Measurements from ENCODE around the gene LIMS3.
"Not testable (repeated sequence)": the region's sequence is repeated elsewhere in the genome, so short reads cannot be mapped to it uniquely, and the experiment has no call there.

DNA sequence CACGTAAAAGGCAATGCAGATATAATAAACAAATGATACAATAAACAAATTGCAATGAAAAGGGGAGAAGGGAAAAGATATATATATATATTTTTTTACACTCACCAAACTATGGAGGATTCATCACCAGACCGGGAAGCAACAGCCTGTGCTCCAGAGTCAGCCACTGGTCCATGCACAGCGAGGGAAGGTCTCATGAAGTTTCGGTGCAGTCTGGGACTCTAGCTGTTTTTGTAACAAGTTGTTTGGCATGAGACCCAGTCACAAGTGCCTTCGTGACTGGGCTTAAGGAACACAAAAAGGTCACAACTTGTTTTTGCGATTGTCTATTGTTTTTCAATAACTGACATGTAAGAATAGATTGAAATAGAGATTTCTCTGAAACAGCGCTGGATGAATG lies 4.8 kb upstream of the LIMS3 start:
- TF ChIP-seq, protein P1, sequence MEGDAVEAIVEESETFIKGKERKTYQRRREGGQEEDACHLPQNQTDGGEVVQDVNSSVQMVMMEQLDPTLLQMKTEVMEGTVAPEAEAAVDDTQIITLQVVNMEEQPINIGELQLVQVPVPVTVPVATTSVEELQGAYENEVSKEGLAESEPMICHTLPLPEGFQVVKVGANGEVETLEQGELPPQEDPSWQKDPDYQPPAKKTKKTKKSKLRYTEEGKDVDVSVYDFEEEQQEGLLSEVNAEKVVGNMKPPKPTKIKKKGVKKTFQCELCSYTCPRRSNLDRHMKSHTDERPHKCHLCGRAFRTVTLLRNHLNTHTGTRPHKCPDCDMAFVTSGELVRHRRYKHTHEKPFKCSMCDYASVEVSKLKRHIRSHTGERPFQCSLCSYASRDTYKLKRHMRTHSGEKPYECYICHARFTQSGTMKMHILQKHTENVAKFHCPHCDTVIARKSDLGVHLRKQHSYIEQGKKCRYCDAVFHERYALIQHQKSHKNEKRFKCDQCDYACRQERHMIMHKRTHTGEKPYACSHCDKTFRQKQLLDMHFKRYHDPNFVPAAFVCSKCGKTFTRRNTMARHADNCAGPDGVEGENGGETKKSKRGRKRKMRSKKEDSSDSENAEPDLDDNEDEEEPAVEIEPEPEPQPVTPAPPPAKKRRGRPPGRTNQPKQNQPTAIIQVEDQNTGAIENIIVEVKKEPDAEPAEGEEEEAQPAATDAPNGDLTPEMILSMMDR (IDR thresholded peaks at IDR 0.05), result not testable (repeated sequence)
- TF ChIP-seq POLR2A (IDR thresholded peaks at IDR 0.05), result not testable (repeated sequence)

All from right lobe of liver (tissue), 4 donors.